ENCODE data around the gene ADAMTS17. TPM values are rescaled to one million over a fixed set of nuclear protein-coding genes. Genes with fewer than 3 reads are reported as not detected.

ADAMTS17 gene
- total and polyA plus RNA-seq, 9 of the 15 experiments (the other 6 are each of a cell fraction or from before 2014, with no cell fraction given): 0.01 to 0.14 (median 0.07) TPM; not detected in 6

- TF ChIP-seq ZKSCAN8 (CRISPR knock-in tag; IDR thresholded peaks at IDR 0.05) (no peak), ZNF239 (CRISPR knock-in tag; IDR thresholded peaks at IDR 0.05) (no peak), CHD2 (IDR thresholded peaks at IDR 0.05; ENCODE audit: low read depth, low read length) (no peak), TCF7L2 (IDR thresholded peaks at IDR 0.05; ENCODE audit: low read depth, low read length) (no peak), RAD51 (IDR thresholded peaks at IDR 0.05; ENCODE audit: borderline replicate concordance, low read depth) (no peak), GMEB1 (CRISPR knock-in tag; IDR thresholded peaks at IDR 0.05) (no peak)
These were observed 365.8 kb downstream of the ADAMTS17 start (continued) for GRCh38 chr15:99976000-99976399.

- no peak for ATAC-seq
- POLR2A ChIA-PET: no interaction called here
- H3K4me2 ChIP-seq (ENCODE audit: insufficient read depth, low read length): no peak overlapping the region
- no peak for DNase-seq (ENCODE audit: extremely low read depth in 1 of 4, low spot score in 3 of 4)
- H3K4me1 ChIP-seq (replicated peaks in 1 of 2; ENCODE audit: control insufficient read depth in 2 of 2, insufficient read depth in 2 of 2, low read length in 2 of 2): peaks cover 0 to 3% of the 10 kb centered on the region in 2 experiments; a peak in 1 of 5 replicates
- H3K27me3 ChIP-seq (ENCODE audit: control insufficient read depth in 2 of 2, insufficient read depth in 2 of 2, low read length in 2 of 2): peaks cover 20 to 59% of the 10 kb centered on the region in 2 experiments; a peak in 3 of 5 replicates
- no peak overlapping the region for H3K9ac ChIP-seq (ENCODE audit: insufficient read depth in 1 of 2, low read depth in 2 of 2, low read length in 2 of 2)
- CTCF ChIA-PET (ENCODE audit: low intra/inter-chr PET ratio): no interaction called here
- H2AFZ ChIP-seq (ENCODE audit: low read depth, low read length): no peak overlapping the region
- H3K9me1 ChIP-seq (ENCODE audit: control insufficient read depth, insufficient read depth, low read length): no peaks in the 10 kb centered on the region
- intact Hi-C loops (cut with micrococcal nuclease): no loop called here
- FAIRE-seq: no peak
- H4K20me1 ChIP-seq (replicated peaks; ENCODE audit: control insufficient read depth, insufficient read depth, low read length): no peaks in the 10 kb centered on the region; the same call in 1 of the 2 replicates
- H3K79me2 ChIP-seq (ENCODE audit: control insufficient read depth, insufficient read depth, low read length): no peaks in the 10 kb centered on the region
- H3K4me3 ChIP-seq: no peak overlapping the region
- 5% methylated on average over 17 of the region's 17 CpGs for WGBS (ENCODE audit: insufficient coverage, low coverage, missing lambda C conversion rate)
- no TSS peak for BruUV-seq (replicated peaks)
- H3K9me3 ChIP-seq (replicated peaks; ENCODE audit: control insufficient read depth, insufficient read depth, low read depth, low read length): no peaks in the 10 kb centered on the region
- H3K27ac ChIP-seq (ENCODE audit: extremely low read depth, low read depth, low read length): no peak overlapping the region
- H3K36me3 ChIP-seq (ENCODE audit: control insufficient read depth, insufficient read depth, low read length): no peaks in the 10 kb centered on the region
- in situ Hi-C loops (cut with MboI): no loop called here
- TF ChIP-seq RBFOX2 (IDR thresholded peaks at IDR 0.05; ENCODE audit: low read depth, low read length): no peak
- no peak for TF ChIP-seq ESRRB (CRISPR knock-in tag; IDR thresholded peaks at IDR 0.05; ENCODE audit: borderline replicate concordance)
- no peak for TF ChIP-seq ZNF146 (CRISPR knock-in tag; IDR thresholded peaks at IDR 0.05; ENCODE audit: unreplicated experiment)
- no peak for TF ChIP-seq STAT5A (IDR thresholded peaks at IDR 0.05; ENCODE audit: borderline replicate concordance, low read length)
- TF ChIP-seq PTTG1 (tag; IDR thresholded peaks at IDR 0.05; ENCODE audit: low read depth): no peak
- TF ChIP-seq ATF7 (IDR thresholded peaks at IDR 0.05): no peak
- TF ChIP-seq, protein P1, sequence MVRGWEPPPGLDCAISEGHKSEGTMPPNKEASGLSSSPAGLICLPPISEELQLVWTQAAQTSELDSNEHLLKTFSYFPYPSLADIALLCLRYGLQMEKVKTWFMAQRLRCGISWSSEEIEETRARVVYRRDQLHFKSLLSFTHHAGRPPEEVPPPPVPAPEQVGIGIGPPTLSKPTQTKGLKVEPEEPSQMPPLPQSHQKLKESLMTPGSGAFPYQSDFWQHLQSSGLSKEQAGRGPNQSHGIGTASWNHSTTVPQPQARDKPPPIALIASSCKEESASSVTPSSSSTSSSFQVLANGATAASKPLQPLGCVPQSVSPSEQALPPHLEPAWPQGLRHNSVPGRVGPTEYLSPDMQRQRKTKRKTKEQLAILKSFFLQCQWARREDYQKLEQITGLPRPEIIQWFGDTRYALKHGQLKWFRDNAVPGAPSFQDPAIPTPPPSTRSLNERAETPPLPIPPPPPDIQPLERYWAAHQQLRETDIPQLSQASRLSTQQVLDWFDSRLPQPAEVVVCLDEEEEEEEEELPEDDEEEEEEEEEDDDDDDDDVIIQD (CRISPR knock-in tag; IDR thresholded peaks at IDR 0.05): no peak
- no peak for TF ChIP-seq NFIX (CRISPR knock-in tag; IDR thresholded peaks at IDR 0.05; ENCODE audit: low read depth)
- no peak for TF ChIP-seq HSF4 (CRISPR knock-in tag; IDR thresholded peaks at IDR 0.05; ENCODE audit: borderline replicate concordance)
- no peak for TF ChIP-seq ZNF77 (CRISPR knock-in tag; IDR thresholded peaks at IDR 0.05)
- TF ChIP-seq, protein P2, sequence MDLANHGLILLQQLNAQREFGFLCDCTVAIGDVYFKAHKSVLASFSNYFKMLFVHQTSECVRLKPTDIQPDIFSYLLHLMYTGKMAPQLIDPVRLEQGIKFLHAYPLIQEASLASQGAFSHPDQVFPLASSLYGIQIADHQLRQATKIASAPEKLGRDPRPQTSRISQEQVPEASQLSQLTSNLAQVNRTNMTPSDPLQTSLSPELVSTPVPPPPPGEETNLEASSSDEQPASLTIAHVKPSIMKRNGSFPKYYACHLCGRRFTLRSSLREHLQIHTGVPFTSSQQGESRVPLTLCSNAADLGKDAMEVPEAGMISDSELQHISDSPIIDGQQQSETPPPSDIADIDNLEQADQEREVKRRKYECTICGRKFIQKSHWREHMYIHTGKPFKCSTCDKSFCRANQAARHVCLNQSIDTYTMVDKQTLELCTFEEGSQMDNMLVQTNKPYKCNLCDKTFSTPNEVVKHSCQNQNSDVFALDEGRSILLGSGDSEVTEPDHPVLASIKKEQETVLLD (IDR thresholded peaks at IDR 0.05): no peak
- no peak for TF ChIP-seq MAFG (tag; conservative IDR thresholded peaks at IDR 0.05)
- TF ChIP-seq EZH2 (IDR thresholded peaks at IDR 0.05; ENCODE audit: borderline replicate concordance, low read depth, low read length): no peak
- TF ChIP-seq PHF20 (IDR thresholded peaks at IDR 0.05; ENCODE audit: partially characterized antibody): no peak
These were observed 367.5 kb downstream of the ADAMTS17 start for GRCh38 chr15:99974246-99974645.
